GM21529 (cell line): Measurements from ENCODE around the gene SPCS1.
"Not testable (repeated sequence)": the region's sequence is repeated elsewhere in the genome, so short reads cannot be mapped to it uniquely, and the experiment has no call there.

Experiments
- ATAC-seq: cut with Tn5 transposase; IDR thresholded peaks from one replicate; pipeline ENCODE4 v1.9.1; 2021; ENCODE audit not compliant: unreplicated experiment

The SPCS1 gene

GRCh38 chr3:52705688-52706686, at the start of gene SPCS1, which contains the start of gene GLT8D1:
SPCS1 (plus strand) TSS chr3:52706106; CDS start chr3:52706247, 141 bp downstream.
GLT8D1 (minus strand) TSS chr3:52705791; CDS start chr3:52700460, 5,331 bp downstream.
- peak; percentile 72 for ATAC-seq

GRCh38 chr3:52660046-52660445, 45.9 kb upstream of the SPCS1 start:
- no peak for ATAC-seq

DNA sequence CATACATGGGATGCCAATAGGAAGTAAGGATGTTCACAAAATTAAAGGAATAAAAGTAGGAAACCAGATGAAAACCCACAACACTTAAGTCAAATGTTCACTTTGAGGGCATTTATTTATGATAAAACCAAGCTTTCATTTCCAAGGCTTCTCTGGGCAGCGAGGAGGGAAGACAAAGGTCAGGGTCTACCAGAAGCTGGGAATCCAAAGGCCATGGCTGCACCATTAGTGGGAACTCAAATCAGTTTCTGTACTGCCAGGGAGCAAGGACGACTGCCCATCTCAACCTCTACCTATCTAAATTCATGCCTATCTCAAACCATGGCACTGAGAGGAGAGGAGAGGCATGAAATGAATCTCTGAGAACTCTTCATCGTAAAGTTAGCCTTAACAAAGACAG, 42.8 kb upstream of the SPCS1 start:
- ATAC-seq = no peak

GRCh38 chr3:52670621-52671521, 35.0 kb upstream of the SPCS1 start:
- ATAC-seq = peak; percentile 89

- no peak for ATAC-seq
Observed at GRCh38 chr3:52671676-52672075, 34.2 kb upstream of the SPCS1 start.

DNA sequence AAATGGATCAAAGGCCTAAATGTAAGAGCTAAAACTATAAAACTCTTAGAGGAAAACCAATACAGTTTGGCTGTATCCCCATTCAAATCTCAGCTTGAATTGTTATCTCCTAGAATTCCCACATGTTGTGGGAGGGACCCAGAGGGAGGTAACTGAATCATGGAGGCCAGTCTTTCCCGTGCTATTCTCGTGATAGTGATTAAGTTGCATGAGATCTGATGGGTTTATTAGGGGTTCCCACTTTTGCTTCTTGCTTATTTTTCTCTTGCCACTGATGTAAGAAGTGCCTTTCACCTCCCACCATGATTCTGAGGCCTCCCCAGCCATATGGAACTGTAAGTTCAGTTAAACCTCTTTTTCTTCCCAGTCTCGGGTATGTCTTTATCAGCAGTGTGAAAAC, 29.7 kb upstream of the SPCS1 start:
- not testable (repeated sequence) for ATAC-seq

DNA sequence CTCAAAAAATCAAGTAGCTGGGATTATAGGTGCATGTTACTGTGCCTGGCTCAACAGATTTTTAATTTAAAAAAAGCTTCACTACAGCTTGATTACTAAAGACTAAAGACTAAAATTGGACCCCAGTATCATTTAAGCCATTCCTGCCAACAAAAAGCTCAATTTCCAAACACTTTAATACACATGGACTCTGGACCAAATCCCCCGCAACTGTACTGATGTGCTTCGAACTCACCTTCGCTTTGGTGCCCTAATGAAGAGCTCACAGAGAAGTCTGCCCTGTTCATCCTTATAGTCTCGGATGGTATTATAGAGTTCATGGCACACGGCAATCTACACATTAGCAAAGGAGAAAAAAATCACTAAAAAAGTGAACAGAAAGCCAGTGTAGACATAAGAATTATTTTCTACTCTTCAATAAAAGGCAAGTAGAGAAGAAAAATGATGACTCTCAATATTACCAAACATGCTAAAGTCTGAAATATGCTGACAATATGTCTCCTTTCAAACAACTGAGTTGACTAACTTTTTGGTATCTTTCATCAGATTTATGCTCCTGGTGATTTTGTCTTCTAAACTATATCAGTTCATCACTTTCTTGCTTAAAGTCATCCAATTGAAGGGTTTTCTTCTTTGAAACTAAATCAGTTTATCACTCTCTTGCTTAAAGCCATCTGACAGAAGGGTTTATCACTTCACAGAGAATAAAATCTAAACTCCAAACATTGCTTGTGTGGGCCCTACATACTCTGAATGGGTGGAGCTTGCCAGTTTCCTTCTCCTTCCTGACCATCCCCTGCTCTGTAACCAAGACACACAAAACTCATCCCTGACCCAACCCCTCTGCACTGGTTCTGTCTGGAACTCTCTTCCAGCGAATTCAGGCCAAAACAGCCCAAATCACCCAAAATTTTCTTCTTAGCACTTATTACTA, 27.4 kb upstream of the SPCS1 start:
- no peak for ATAC-seq

GRCh38 chr3:52679199-52679538, 26.7 kb upstream of the SPCS1 start:
- no peak for ATAC-seq

DNA sequence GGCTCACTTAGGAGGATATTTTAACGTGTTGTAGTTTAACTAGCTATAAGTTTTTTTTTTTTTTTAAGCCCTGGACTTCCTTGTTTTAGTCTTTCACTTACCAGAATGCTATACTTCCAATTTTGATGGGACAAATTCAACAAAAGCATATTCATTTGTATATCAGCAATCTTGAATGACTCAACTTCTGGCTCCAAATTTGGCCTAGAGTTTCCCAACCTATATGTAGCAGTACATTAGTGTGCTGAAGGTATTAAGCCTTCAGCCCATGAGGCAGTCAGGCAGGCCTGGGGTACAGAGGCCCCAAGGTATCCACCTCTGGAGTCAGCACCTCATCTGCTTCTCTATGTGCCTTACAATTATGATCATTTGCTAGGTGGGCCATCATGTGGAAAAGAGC, 26.1 kb upstream of the SPCS1 start:
- no peak for ATAC-seq

DNA sequence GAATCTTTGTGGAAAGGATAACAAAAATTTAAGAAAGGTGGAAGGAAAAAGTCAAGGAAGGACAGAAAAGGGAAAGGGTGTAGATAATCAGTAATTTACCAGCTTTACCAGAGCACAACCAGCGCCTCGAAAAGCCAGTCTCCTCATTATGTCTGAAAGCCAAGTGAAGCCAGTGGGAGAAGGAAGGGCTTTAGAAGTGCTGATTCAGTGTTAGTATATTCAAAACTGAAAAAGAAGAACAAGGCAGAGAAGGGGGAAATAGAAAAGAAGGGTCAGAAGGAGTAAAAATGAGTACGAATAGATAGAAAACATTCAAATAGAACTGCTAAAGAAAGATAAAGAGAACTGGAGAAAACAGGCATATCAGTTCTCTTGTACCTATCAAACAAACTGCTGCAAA, 24.3 kb upstream of the SPCS1 start:
- ATAC-seq = no peak

DNA sequence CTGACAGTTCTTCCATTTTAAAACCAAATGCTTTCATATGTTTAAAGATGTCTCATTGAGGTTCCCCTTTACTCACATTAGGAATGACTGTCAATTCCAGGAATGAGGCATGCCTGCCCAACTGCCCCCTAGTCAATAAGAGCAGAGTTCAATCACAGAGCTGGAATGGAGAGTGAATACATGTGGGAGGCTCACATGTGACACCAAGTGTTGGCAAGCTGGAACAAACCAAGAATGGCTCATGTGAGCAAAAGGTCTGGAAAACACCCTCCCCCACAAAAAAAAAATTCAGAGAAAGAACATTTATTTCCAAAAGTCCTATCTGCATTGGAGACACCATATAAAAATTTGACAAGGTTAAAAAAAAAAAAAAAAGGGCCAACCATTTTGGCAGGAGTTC, 23.9 kb upstream of the SPCS1 start:
- no peak for ATAC-seq

DNA sequence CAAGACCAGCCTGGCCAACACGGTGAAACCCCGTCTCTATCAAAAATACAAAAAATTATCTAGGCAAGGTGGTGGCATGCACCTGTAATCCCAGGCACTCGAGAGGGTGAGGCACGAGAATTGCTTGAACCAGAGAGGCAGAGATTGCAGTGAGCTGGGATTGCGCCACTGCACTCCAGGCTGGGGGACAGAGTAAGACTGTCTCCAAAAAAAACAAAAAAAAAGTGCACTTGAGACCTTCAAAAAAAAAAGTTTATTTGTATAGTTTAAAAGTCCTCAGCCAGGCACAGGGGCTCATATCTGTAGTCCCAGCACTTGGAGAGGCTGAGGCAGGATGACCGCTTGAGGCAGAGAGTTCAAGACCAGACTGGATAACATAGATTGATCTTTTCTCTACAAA, 22.3 kb upstream of the SPCS1 start:
- ATAC-seq = no peak

DNA sequence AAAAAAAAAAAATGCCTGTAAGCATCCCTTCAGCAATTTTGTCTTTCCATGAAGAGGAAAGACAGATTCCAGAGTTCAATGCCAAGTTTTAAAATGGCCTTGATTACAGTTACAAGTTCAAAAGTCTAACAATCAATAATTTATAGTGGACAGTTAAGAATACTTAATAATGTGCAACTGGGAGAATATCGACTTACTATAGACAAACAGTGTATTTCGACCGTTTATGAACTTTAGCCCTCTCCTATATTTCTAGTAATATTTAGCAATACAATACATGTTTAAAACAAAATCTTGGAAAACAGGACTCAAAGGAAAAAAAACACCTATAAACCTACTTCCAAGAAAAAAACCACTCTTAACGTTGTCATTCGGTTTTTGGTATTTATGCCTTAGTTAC, 21.7 kb upstream of the SPCS1 start:
- no peak for ATAC-seq

DNA sequence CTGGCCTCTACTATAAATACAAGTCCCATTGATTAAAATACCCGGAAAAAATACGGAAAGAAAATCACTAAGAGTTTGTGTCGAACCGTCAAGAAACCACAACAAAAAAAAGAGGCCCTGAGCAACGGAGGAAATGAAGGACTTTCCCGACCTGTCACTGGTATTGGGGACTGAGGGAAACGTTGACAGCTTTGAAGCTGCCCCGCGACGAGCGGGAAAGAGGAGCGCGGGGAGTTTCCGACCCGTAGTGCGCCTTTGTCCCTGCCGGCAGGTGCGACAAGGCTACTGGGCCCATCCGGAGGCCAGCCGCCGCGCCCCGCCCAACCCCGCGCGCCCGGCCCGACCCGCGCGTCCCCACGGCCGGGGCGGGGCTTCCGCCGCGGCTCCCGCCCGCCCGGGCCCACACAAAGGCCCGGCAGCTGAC, 20.6 kb upstream of the SPCS1 start:
- peak; percentile 75 for ATAC-seq

DNA sequence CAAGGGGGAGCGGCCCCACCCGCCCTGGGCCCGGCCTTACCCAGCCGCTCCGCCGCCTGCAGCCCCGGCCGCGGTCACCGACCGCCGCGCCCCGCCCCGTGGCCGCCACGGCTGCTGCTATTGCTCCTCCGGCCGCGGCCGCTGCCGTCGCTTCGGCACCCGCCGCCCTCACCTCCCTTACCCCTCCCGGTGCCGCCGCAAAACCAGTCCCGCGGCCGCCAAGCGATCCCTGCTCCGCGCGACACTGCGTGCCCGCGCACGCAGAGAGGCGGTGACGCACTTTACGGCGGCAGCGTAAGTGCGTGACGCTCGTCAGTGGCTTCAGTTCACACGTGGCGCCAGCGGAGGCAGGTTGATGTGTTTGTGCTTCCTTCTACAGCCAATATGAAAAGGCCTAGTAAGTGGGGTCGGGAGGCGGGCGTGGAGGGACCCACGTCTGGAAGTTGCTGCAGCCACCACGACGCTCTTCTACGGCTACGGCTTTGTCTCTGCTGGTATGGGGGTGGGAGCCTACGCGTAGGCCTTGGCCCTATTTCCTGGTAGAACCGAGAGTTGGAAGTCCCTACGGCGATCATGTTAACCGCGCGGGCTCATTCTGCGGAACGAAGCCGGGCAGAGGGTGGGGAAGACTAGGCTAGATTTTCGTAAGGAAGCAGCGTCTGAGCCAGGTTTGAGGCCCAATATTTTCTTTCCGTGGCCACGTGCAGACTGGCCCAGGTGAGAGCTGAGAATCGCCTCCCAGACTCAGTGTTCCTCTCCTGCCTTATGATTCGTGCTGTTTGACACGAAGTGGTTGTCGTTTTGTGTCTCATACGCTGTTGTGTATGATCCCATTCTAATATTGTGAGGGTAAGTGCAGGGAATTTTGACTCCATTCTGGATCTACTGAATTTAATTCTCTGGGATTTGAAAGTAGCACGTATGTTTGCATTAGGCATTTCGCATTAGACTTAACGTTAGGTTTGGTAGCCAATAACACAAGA, 19.9 kb upstream of the SPCS1 start, which contains the start of the genes GNL3 and PBRM1:
GNL3 (plus strand) TSS at position 324 of the 983 bp plus-strand sequence; CDS start at position 385, 61 bp downstream.
PBRM1 (minus strand) TSS at position 205 of the 983 bp plus-strand sequence.
- ATAC-seq = peak; percentile 63

GRCh38 chr3:52688266-52688665, 17.6 kb upstream of the SPCS1 start:
- ATAC-seq = no peak

- no peak for ATAC-seq
Observed at GRCh38 chr3:52689151-52689550, 16.8 kb upstream of the SPCS1 start.

DNA sequence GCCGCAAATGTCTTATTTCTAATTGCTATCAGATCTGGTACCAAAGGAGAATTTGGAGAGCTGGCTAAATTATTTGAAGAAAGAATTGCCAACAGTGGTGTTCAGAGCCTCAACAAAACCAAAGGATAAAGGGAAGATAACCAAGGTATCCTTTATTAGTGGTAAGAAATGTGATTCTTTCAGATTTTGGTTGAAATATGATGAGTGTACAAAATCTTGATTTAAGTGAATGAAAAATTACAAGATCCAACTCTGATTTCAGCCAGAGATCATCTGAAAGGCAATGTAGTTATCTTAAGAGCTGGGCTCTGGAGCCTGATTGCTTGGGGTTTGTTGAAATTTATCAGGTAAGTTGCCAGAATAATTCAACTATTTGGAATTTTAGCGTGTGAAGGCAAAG, 15.3 kb upstream of the SPCS1 start:
- no peak for ATAC-seq

DNA sequence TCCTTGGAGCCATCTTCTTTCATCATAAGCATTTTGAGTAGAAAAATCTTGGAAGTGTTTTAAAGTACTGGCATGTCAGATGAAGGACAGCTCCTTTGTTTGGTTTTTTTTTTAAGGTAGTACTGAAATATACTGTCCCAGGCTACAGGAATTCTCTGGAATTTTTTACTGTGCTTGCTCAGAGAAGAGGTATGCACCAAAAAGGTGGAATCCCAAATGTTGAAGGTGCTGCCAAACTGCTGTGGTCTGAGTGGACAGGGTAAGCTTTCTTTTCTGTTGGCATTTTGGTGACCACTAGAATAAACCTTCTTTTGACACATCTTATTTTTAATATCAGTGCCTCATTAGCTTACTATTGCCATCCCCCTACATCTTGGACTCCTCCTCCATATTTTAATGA, 12.8 kb upstream of the SPCS1 start:
- no peak for ATAC-seq
